GM10248 (cell line): Measurements from ENCODE around the gene SERTAD2.

Experiments
- CTCF ChIA-PET: fragments of 300-600 bp; sonication (Branson Sonifier 250); formaldehyde crosslinking; extraction: SDS; loops from one replicate; lab custom pipeline; 2021; ENCODE audit warnings: antibody characterized with exemption; lab: Yijun Ruan, JAX
- POLR2A ChIA-PET: fragments of 350-650 bp; sonication (Branson Sonifier 250); formaldehyde crosslinking; extraction: SDS; loops from one replicate; lab custom pipeline; 2020; ENCODE audit warnings: antibody characterized with exemption; lab: Yijun Ruan, JAX
- DNase-seq: peaks from one replicate; pipeline ENCODE4 v3.0.0; 2012; ENCODE audit errors: extremely low spot score
- TF ChIP-seq, protein P1 (sequence below): IDR thresholded peaks from 2 replicates; pipeline ENCODE4 v1.5.1; 2012; ENCODE audit warnings: mild to moderate bottlenecking, low read depth; ENCODE audit errors: extremely low read depth, missing control alignments, control extremely low read depth

Gene SERTAD2

DNA sequence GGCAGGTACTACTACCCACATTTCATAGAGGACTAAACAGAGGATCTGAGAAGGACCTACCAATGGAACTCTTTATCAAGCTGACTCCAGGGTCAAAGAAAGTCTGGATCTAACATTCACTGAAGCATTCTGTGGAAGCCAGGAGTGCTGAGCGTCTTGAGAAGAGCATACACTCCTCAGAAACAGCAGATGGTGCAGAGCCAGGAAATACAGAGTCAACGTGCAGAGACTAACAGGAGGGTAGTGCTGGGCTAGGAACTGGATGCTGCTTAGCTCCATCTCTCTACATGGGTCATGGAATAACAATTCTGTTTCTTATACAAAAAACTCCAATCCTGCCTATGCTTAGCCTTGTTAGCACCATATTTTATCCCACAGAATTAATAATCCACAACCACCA lies 5.5 kb upstream of the SERTAD2 start:
- no peak for DNase-seq
- POLR2A ChIA-PET, result interaction anchor here (0.7 kb wide), 1 partner anchor 330 kb away, joined by 7 read pairs; no protein-coding TSS in a partner anchor
- TF ChIP-seq, protein P1, sequence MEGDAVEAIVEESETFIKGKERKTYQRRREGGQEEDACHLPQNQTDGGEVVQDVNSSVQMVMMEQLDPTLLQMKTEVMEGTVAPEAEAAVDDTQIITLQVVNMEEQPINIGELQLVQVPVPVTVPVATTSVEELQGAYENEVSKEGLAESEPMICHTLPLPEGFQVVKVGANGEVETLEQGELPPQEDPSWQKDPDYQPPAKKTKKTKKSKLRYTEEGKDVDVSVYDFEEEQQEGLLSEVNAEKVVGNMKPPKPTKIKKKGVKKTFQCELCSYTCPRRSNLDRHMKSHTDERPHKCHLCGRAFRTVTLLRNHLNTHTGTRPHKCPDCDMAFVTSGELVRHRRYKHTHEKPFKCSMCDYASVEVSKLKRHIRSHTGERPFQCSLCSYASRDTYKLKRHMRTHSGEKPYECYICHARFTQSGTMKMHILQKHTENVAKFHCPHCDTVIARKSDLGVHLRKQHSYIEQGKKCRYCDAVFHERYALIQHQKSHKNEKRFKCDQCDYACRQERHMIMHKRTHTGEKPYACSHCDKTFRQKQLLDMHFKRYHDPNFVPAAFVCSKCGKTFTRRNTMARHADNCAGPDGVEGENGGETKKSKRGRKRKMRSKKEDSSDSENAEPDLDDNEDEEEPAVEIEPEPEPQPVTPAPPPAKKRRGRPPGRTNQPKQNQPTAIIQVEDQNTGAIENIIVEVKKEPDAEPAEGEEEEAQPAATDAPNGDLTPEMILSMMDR, result no peak
- CTCF ChIA-PET, result interaction anchor here (1.0 to 10.2 kb wide), 6 partner anchors 15 to 190 kb away, joined by 3 to 94 read pairs (median 4); no protein-coding TSS in a partner anchor

GRCh38 chr2:64658269-64658668 lies 4.6 kb upstream of the SERTAD2 start:
- DNase-seq, result no peak
- ChIA-PET POLR2A (interaction anchor here (0.9 to 1.6 kb wide), 2 partner anchors 9 to 93 kb away, joined by 3 to 4 read pairs; no protein-coding TSS in a partner anchor), CTCF (interaction anchor here (0.7 to 10.2 kb wide), 14 partner anchors 7 to 202 kb away, joined by 3 to 94 read pairs (median 4); no protein-coding TSS in a partner anchor)
- TF ChIP-seq, protein P1, result no peak

DNA sequence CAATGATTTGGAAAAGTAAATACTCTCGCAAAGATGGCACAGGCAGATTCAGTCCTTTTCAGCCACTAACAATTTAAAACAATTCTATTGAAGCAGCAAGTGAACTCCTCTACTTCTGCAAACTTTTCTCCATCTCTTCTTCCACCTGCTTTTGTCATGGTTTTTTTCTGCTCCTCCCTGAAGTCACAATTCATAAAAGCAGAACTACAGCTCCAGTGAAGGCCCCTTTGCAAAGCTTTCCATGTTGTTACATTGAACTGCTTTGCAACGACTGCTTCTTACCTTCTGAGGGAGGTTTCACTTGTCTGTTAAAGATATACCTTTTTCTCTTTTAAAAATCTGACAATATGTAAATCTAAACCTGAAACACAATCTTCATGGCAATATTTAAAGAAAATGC lies 3.7 kb upstream of the SERTAD2 start:
- DNase-seq, result no peak
- ChIA-PET POLR2A (interaction anchor here (1.6 kb wide), 1 partner anchor 94 kb away, joined by 4 read pairs; no protein-coding TSS in a partner anchor), CTCF (interaction anchor here (0.8 to 10.2 kb wide), 10 partner anchors 8 to 203 kb away, joined by 3 to 94 read pairs (median 5); no protein-coding TSS in a partner anchor)

GRCh38 chr2:64656379-64656778 lies 2.7 kb upstream of the SERTAD2 start:
- TF ChIP-seq, protein P1, result no peak
- CTCF ChIA-PET, result interaction anchor here (0.9 to 10.2 kb wide), 10 partner anchors 9 to 329 kb away, joined by 3 to 94 read pairs (median 6); no protein-coding TSS in a partner anchor
- DNase-seq, result no peak
- POLR2A ChIA-PET, result interaction anchor here (6.1 kb wide), 1 partner anchor 93 kb away, joined by 57 read pairs; no protein-coding TSS in a partner anchor

More for the DNA sequence above, 3.7 kb upstream of the SERTAD2 start:
- TF ChIP-seq, protein P1, result no peak

DNA sequence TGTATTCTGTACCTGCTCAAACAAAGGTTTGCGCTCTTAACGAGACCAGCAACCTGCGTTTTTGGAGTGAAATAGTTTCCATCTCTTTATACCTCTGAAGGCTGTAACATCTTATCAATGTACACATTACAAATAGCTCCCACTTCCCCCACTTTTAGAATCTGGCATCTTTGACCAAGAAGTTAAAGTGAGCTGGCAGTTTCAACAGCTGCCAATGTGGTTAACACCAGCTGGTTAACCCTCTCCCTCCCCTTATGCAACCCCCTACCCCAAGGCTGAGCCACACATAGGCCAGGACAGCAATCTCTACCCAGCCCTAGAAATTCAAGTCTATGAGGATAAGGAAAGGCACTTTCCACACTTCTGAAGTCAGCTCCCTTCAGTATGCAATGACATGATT lies 2.2 kb upstream of the SERTAD2 start:
- POLR2A ChIA-PET, result interaction anchor here (6.1 kb wide), 1 partner anchor 94 kb away, joined by 57 read pairs; no protein-coding TSS in a partner anchor
- TF ChIP-seq, protein P1, result no peak
- CTCF ChIA-PET, result interaction anchor here (0.8 to 10.2 kb wide), 14 partner anchors 10 to 328 kb away, joined by 3 to 94 read pairs (median 6); no protein-coding TSS in a partner anchor
- DNase-seq, result no peak

DNA sequence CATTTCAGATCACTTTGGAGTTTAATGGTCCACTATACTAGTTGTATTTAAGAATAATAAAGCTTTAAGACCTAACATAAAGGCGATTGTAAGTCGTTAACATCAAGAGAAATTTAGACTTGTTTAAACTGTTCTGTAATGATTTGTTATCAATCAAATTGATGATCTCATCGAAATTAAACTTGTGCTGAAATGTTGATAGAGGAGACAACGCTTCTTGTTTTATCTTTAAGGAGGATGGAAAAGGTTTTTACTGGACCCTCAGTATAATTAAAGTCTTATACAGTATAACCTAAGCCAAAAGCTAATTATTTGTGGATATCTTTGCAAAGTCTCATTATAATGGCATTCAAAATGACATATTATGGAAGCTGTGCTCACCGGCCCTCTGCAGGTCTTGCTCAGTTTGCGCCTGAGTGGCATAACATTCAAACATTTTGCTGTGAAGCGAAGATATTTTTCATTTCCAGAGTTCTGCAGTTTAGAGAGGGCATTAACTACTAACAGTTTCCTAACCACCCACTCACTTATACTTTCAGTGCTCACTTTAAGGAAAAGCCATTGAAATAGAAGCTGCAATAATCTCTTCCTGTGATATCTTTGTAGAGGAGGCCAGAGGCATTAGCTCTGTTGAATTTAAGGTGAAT lies 1.4 kb upstream of the SERTAD2 start:
- ChIA-PET CTCF (interaction anchor here (0.8 to 10.2 kb wide), 23 partner anchors 10 to 376 kb away, joined by 3 to 94 read pairs (median 4); no protein-coding TSS in a partner anchor), POLR2A (interaction anchor here (1.6 to 6.1 kb wide), 3 partner anchors 11 to 94 kb away, joined by 8 to 57 read pairs (median 29); no protein-coding TSS in a partner anchor)
- no peak for DNase-seq
- TF ChIP-seq, protein P1, result no peak
